ENCODE data around the gene VWA3A. TPM values are rescaled to one million over a fixed set of nuclear protein-coding genes. Genes with fewer than 3 reads are reported as not detected.
"Not testable (repeated sequence)": the region's sequence is repeated elsewhere in the genome, so short reads cannot be mapped to it uniquely, and the experiment has no call there.

Gene VWA3A
- total and polyA plus RNA-seq, 5 donors, result 0.06 to 0.11 (median 0.09) TPM; not detected in 2

DNA sequence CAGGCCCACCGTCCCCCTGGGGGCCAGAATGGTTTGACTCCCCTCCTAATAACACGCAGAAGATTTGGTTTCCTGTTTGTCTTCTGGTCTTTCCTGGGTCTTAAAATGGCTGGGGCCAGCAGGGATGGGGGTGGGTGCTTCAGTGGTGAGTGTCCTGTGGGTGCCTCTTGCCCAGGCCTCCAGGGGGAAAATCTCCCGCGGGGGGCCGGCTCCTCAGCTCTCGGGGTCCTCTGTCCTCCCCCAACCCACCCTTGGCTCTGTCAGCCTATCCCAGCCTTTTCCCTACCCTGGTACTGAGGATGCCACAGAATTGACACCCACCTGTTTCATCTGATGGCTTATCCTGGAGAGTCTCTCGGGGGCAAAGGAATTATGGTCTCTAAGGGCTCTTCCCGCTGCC lies 46.1 kb downstream of the VWA3A start:
- no peaks in the 10 kb centered on the region for H3K9me3 ChIP-seq (ENCODE audit: control insufficient read depth, low read length)
- H3K4me1 ChIP-seq (ENCODE audit: control insufficient read depth, insufficient read depth, low read length), result no peaks in the 10 kb centered on the region
- ATAC-seq (no peak), DNase-seq (no peak)
- intact Hi-C loops (cut with DNase I), result no loop called here
- no peak overlapping the region for H3K27ac ChIP-seq (ENCODE audit: low read length)
- no peaks in the 10 kb centered on the region for H3K27me3 ChIP-seq (ENCODE audit: control insufficient read depth, insufficient read depth)
- no peak overlapping the region for H3K4me3 ChIP-seq (ENCODE audit: low read length)
- WGBS, result 77% methylated on average over 8 of the region's 8 CpGs

DNA sequence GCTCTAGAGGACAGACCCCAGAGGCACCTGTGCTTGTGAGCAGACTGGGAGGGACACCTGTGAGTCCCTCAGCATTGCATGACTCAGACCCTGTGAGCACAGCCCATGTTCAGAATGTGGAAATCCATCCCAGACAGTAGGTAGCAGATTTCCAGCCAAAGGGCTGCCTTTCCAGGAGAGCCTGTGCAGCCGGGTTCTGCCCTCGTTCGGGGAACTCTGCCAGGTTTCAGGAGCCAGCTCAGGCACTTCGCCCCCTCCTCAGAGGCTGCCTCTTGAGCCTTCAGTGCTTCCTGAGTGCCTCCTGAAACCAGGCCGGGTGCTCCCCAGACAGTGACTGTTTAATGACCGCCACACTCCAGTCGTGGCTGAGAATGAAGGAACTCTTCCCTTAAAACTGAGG lies 46.7 kb downstream of the VWA3A start:
- Histone ChIP-seq H3K27me3 (ENCODE audit: control insufficient read depth, insufficient read depth) (no peaks in the 10 kb centered on the region), H3K4me3 (ENCODE audit: low read length) (no peak overlapping the region), H3K9me3 (ENCODE audit: control insufficient read depth, low read length) (no peaks in the 10 kb centered on the region), H3K4me1 (ENCODE audit: control insufficient read depth, insufficient read depth, low read length) (no peaks in the 10 kb centered on the region), H3K27ac (ENCODE audit: low read length) (no peak overlapping the region)
- 64% methylated on average over 7 of the region's 7 CpGs for WGBS
- intact Hi-C loops (cut with DNase I), result no loop called here
- no peak for DNase-seq
- ATAC-seq, result no peak

DNA sequence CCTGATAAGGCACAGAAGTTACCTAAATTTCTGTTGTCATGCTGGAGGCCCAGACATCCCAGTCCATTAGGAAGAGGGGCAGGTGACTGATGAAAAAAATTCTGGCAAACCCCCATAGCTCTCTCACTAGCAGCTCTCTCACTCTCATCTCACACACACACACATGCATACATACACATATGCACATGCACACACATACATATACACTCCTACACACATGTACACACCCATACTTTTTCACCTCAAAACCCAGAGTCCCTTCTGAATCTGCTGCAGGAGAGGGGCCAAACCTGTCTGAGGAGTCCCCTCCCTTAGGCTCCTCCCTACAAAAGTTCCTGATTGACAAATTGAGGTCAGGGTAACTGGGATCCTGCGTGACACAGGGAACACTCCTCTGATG lies 47.4 kb downstream of the VWA3A start:
- Histone ChIP-seq H3K9me3 (ENCODE audit: control insufficient read depth, low read length) (no peaks in the 10 kb centered on the region), H3K4me1 (ENCODE audit: control insufficient read depth, insufficient read depth, low read length) (no peaks in the 10 kb centered on the region), H3K4me3 (ENCODE audit: low read length) (no peak overlapping the region), H3K27ac (ENCODE audit: low read length) (no peak overlapping the region), H3K27me3 (ENCODE audit: control insufficient read depth, insufficient read depth) (no peaks in the 10 kb centered on the region)
- ATAC-seq (no peak), DNase-seq (no peak)
- 69% methylated on average over 1 of the region's 1 CpG for WGBS
- intact Hi-C loops (cut with DNase I), result no loop called here

- Histone ChIP-seq H3K4me1 (ENCODE audit: control insufficient read depth, insufficient read depth, low read length) (no peaks in the 10 kb centered on the region), H3K4me3 (ENCODE audit: low read length) (no peak overlapping the region), H3K27ac (ENCODE audit: low read length) (no peak overlapping the region), H3K27me3 (ENCODE audit: control insufficient read depth, insufficient read depth) (no peaks in the 10 kb centered on the region), H3K9me3 (ENCODE audit: control insufficient read depth, low read length) (no peaks in the 10 kb centered on the region)
- intact Hi-C loops (cut with DNase I), result no loop called here
- 88% methylated on average over 1 of the region's 1 CpG for WGBS
- no peak for DNase-seq
- ATAC-seq, result no peak
Measured at GRCh38 chr16:22141767-22142166, 49.4 kb downstream of the VWA3A start.

GRCh38 chr16:22144520-22144919 lies 52.2 kb downstream of the VWA3A start:
- no peaks in the 10 kb centered on the region for H3K27me3 ChIP-seq (ENCODE audit: control insufficient read depth, insufficient read depth)
- H3K27ac ChIP-seq (ENCODE audit: low read length), result no peak overlapping the region
- intact Hi-C loops (cut with DNase I), result no loop called here
- H3K9me3 ChIP-seq (ENCODE audit: control insufficient read depth, low read length), result no peaks in the 10 kb centered on the region
- WGBS, result 88% methylated on average over 6 of the region's 6 CpGs
- H3K4me3 ChIP-seq (ENCODE audit: low read length), result no peak overlapping the region
- no peaks in the 10 kb centered on the region for H3K4me1 ChIP-seq (ENCODE audit: control insufficient read depth, insufficient read depth, low read length)
- ATAC-seq (no peak), DNase-seq (no peak)

GRCh38 chr16:22147853-22148252 lies 55.5 kb downstream of the VWA3A start:
- intact Hi-C loops (cut with DNase I), result no loop called here
- Histone ChIP-seq H3K27me3 (ENCODE audit: control insufficient read depth, insufficient read depth) (no peaks in the 10 kb centered on the region), H3K27ac (ENCODE audit: low read length) (no peak overlapping the region), H3K4me1 (ENCODE audit: control insufficient read depth, insufficient read depth, low read length) (no peaks in the 10 kb centered on the region), H3K4me3 (ENCODE audit: low read length) (no peak overlapping the region), H3K9me3 (ENCODE audit: control insufficient read depth, low read length) (no peaks in the 10 kb centered on the region)
- WGBS, result 65% methylated on average over 9 of the region's 9 CpGs
- ATAC-seq, result no peak
- no peak for DNase-seq

GRCh38 chr16:22151246-22151998 lies 59.1 kb downstream of the VWA3A start:
- 81% methylated on average over 7 of the region's 7 CpGs for WGBS
- DNase-seq, result no peak
- intact Hi-C loops (cut with DNase I), result no loop called here
- Histone ChIP-seq H3K9me3 (ENCODE audit: control insufficient read depth, low read length) (no peaks in the 10 kb centered on the region), H3K4me1 (ENCODE audit: control insufficient read depth, insufficient read depth, low read length) (no peaks in the 10 kb centered on the region), H3K27ac (ENCODE audit: low read length) (no peak overlapping the region), H3K27me3 (ENCODE audit: control insufficient read depth, insufficient read depth) (no peaks in the 10 kb centered on the region), H3K4me3 (ENCODE audit: low read length) (no peak overlapping the region)
- ATAC-seq, result no peak

GRCh38 chr16:22152316-22152715 lies 60.0 kb downstream of the VWA3A start:
- H3K27ac ChIP-seq (ENCODE audit: low read length), result no peak overlapping the region
- no peaks in the 10 kb centered on the region for H3K9me3 ChIP-seq (ENCODE audit: control insufficient read depth, low read length)
- intact Hi-C loops (cut with DNase I), result no loop called here
- H3K4me1 ChIP-seq (ENCODE audit: control insufficient read depth, insufficient read depth, low read length), result no peaks in the 10 kb centered on the region
- H3K27me3 ChIP-seq (ENCODE audit: control insufficient read depth, insufficient read depth), result no peaks in the 10 kb centered on the region
- H3K4me3 ChIP-seq (ENCODE audit: low read length), result no peak overlapping the region
- ATAC-seq, result no peak
- no peak for DNase-seq
- 76% methylated on average over 11 of the region's 11 CpGs for WGBS

DNA sequence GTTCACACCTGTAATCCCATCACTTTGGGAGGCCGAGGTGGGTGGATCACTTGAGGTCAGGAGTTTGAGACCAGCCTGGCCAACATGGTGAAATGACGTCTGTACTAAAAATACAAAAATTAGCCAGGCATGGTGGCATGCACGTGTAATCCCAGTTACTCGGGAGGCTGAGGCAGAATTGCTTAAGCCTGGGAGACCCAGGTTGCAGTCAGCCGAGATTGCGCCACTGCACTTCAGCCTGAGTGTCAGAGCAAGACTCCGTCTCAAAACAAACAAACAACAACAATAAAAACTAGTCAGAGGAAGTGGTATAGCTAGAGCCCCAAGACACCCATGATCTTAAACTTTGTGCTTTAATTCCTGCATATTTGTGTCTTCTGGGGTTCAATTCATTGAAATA lies 60.7 kb downstream of the VWA3A start:
- intact Hi-C loops (cut with DNase I); H3K4me1 ChIP-seq (ENCODE audit: control insufficient read depth, insufficient read depth, low read length); H3K27ac ChIP-seq (ENCODE audit: low read length); H3K4me3 ChIP-seq (ENCODE audit: low read length); DNase-seq; ATAC-seq; H3K27me3 ChIP-seq (ENCODE audit: control insufficient read depth, insufficient read depth); H3K9me3 ChIP-seq (ENCODE audit: control insufficient read depth, low read length): not testable (repeated sequence)
- 75% methylated on average over 7 of the region's 7 CpGs for whole genome bisulfite sequencing

- ATAC-seq (no peak), DNase-seq (no peak)
- no peaks in the 10 kb centered on the region for H3K9me3 ChIP-seq (ENCODE audit: control insufficient read depth, low read length)
- H3K27me3 ChIP-seq (ENCODE audit: control insufficient read depth, insufficient read depth), result no peaks in the 10 kb centered on the region
- H3K4me1 ChIP-seq (ENCODE audit: control insufficient read depth, insufficient read depth, low read length), result peaks cover 2% of the 10 kb centered on the region
- no peak overlapping the region for H3K4me3 ChIP-seq (ENCODE audit: low read length)
- no peak overlapping the region for H3K27ac ChIP-seq (ENCODE audit: low read length)
- intact Hi-C loops (cut with DNase I), result loop anchor here in 1 of 4 donors (10.0 kb wide), 1 partner anchor 57 kb away; no protein-coding TSS in a partner anchor
Measured at GRCh38 chr16:22161401-22161800, 69.1 kb downstream of the VWA3A start.

GRCh38 chr16:22161999-22162655 lies 69.8 kb downstream of the VWA3A start, which contains the start of gene SDR42E2:
TSS of gene SDR42E2 (plus strand) at chr16:22162506. CDS start at chr16:22165583, 3,077 bp downstream.
- DNase-seq (no peak), ATAC-seq (peak; percentile 22 to 39)
- H3K4me3 ChIP-seq (ENCODE audit: low read length), result peak within 1 kb of the TSS; percentile 27
- H3K4me1 ChIP-seq (ENCODE audit: control insufficient read depth, insufficient read depth, low read length), result peaks cover 2% of the 10 kb centered on the region
- H3K9me3 ChIP-seq (ENCODE audit: control insufficient read depth, low read length), result no peaks in the 10 kb centered on the region
- intact Hi-C loops (cut with DNase I), result loop anchor here in 1 of 4 donors (10.0 kb wide), 1 partner anchor 57 kb away; no protein-coding TSS in a partner anchor
- H3K27ac ChIP-seq (ENCODE audit: low read length), result no peak within 1 kb of the TSS
- 7% methylated on average over 40 of the region's 40 CpGs for WGBS
- H3K27me3 ChIP-seq (ENCODE audit: control insufficient read depth, insufficient read depth), result no peaks in the 10 kb centered on the region

All from right cardiac atrium (tissue), 5 donors.